GM23338 (cell line): Measurements from ENCODE around the gene C8A. TPM values are rescaled to one million over a fixed set of nuclear protein-coding genes. Genes with fewer than 3 reads are reported as not detected.

Experiments
- ATAC-seq: fragments of 200-7000 bp; cut with Tn5 transposase; 3 replicates; pipeline ENCODE4 v1.9.1; 2020
- DNase-seq: peaks from one replicate; pipeline ENCODE4 v3.0.0-alpha.2; 2015; ENCODE audit warnings: low spot score
- H2AFZ ChIP-seq: fragments of 200-600 bp; sonication (generic); 2 replicates; pipeline ENCODE4 v1.8.0; 2016; ENCODE audit warnings: antibody characterized with exemption, mild to moderate bottlenecking, moderate library complexity
- H3F3A ChIP-seq: fragments of 200-600 bp; sonication (generic); replicated peaks from 2 replicates; pipeline ENCODE4 v1.8.0; 2017; ENCODE audit warnings: antibody characterized with exemption, mixed run types, low read depth
- H3K27ac ChIP-seq: fragments of 200-600 bp; sonication (generic); 2 replicates; pipeline ENCODE4 v1.6.1; 2016; ENCODE audit warnings: low read depth
- H3K27me3 ChIP-seq: fragments of 200-600 bp; sonication (generic); 2 replicates; pipeline ENCODE4 v1.8.0; 2016; ENCODE audit warnings: mild to moderate bottlenecking, mixed run types, moderate library complexity; ENCODE audit not compliant: insufficient read depth
- H3K36me3 ChIP-seq: fragments of 200-600 bp; sonication (generic); 2 replicates; pipeline ENCODE4 v1.8.0; 2016; ENCODE audit warnings: mild to moderate bottlenecking; ENCODE audit not compliant: insufficient read depth
- H3K4me1 ChIP-seq: fragments of 200-600 bp; sonication (generic); 2 replicates; pipeline ENCODE4 v1.8.0; 2016; ENCODE audit warnings: mild to moderate bottlenecking, moderate library complexity; ENCODE audit not compliant: insufficient read depth
- H3K4me2 ChIP-seq: fragments of 200-600 bp; sonication (generic); 2 replicates; pipeline ENCODE4 v1.7.1; 2017; ENCODE audit warnings: mixed run types
- H3K4me3 ChIP-seq: fragments of 200-600 bp; sonication (generic); 2 replicates; pipeline ENCODE4 v1.6.1; 2016; ENCODE audit warnings: mixed run types
- H3K79me2 ChIP-seq: fragments of 200-600 bp; sonication (generic); replicated peaks from 2 replicates; pipeline ENCODE4 v1.8.0; 2017; ENCODE audit warnings: mild to moderate bottlenecking; ENCODE audit not compliant: insufficient read depth
- H3K9me2 ChIP-seq: fragments of 200-600 bp; sonication (generic); 2 replicates; pipeline ENCODE4 v1.8.0; 2017; ENCODE audit not compliant: insufficient read depth
- H4K20me1 ChIP-seq: fragments of 200-600 bp; sonication (generic); replicated peaks from 2 replicates; pipeline ENCODE4 v1.8.0; 2017; ENCODE audit warnings: mild to moderate bottlenecking; ENCODE audit not compliant: insufficient read depth
- H3K27ac Mint-ChIP-seq: 2 replicates; pipeline ENCODE4 v1.8.0; 2020; ENCODE audit warnings: inconsistent platforms, mild to moderate bottlenecking, moderate library complexity, mixed read lengths
- H3K27me3 Mint-ChIP-seq: 3 replicates; pipeline ENCODE4 v1.8.0; 2022; ENCODE audit warnings: low read depth, mild to moderate bottlenecking, moderate library complexity, mixed read lengths, inconsistent platforms; ENCODE audit not compliant: insufficient read depth, poor library complexity
- H3K36me3 Mint-ChIP-seq: 3 replicates; pipeline ENCODE4 v1.8.0; 2021; ENCODE audit warnings: low read depth, mild to moderate bottlenecking, inconsistent platforms, moderate library complexity, mixed read lengths
- H3K4me1 Mint-ChIP-seq: 3 replicates; pipeline ENCODE4 v1.8.0; 2020; ENCODE audit warnings: mild to moderate bottlenecking, inconsistent platforms, mixed read lengths
- H3K4me3 Mint-ChIP-seq: 3 replicates; pipeline ENCODE4 v1.8.0; 2021; ENCODE audit warnings: moderate library complexity, mild to moderate bottlenecking, inconsistent platforms, mixed read lengths
- H3K9me3 Mint-ChIP-seq: 3 replicates; pipeline ENCODE4 v1.8.0; 2020; ENCODE audit warnings: moderate library complexity, mild to moderate bottlenecking, inconsistent platforms, mixed read lengths
- CREB1 ChIP-seq: fragments of 250-450 bp; sonication (Bioruptor Pico); IDR thresholded peaks from 2 replicates; pipeline ENCODE4 v1.5.0; 2020; ENCODE audit warnings: low read depth, mild to moderate bottlenecking, moderate library complexity
- STAT1 ChIP-seq: IDR thresholded peaks from one replicate; pipeline ENCODE4 v1.6.1; 2016; ENCODE audit warnings: antibody characterized with exemption; ENCODE audit not compliant: unreplicated experiment
- polyA plus RNA-seq: library from polyadenylated mRNA; unstranded; fragments of >200 nt; fragmentation: Nextera tagmentation; extraction: Ambion mirVana; gene quantifications from 2 replicates; pipeline ENCODE4 v1.2.1, GENCODE V29; 2016
- total RNA-seq: library from RNA; depleted of rRNA; stranded (reverse); fragments of >200 nt; shearing (Covaris generic); gene quantifications from 2 replicates; pipeline ENCODE4 v1.2.3, GENCODE V29; 2014
- TF ChIP-seq, protein P1 (sequence below): IDR thresholded peaks from 2 replicates; pipeline ENCODE4 v1.6.1; 2016; ENCODE audit warnings: antibody characterized with exemption
- TF ChIP-seq, protein P2 (sequence below): fragments of 250-450 bp; sonication (Bioruptor Pico); IDR thresholded peaks from 2 replicates; pipeline ENCODE4 v1.5.0; 2020; ENCODE audit warnings: mild to moderate bottlenecking, moderate library complexity
- TF ChIP-seq, protein P3 (sequence below): IDR thresholded peaks from one replicate; pipeline ENCODE4 v1.6.1; 2018; ENCODE audit warnings: antibody characterized with exemption; ENCODE audit not compliant: unreplicated experiment

Gene C8A
- total and polyA plus RNA-seq, 2 experiments from 2014 or later = not detected

DNA sequence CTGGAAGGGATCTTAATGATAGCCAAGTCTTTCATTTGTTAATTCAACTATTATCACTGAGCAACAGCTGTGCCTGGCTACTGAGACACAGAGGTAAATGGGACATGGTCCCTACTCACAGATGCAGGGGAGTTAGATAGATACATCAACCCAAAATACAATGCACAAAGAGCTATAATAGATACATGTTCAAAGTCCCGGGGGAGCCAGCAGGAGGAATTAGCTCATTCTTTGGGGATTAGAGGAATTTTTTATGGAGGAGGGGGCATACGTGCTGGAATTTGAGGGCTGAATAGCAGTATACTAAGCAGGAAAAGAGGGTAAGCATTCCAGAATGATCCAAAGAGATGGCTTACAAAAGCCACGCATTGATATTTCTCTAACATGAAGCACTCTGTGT, 76.6 kb downstream of the C8A start (continued):
- TF ChIP-seq, protein P1, sequence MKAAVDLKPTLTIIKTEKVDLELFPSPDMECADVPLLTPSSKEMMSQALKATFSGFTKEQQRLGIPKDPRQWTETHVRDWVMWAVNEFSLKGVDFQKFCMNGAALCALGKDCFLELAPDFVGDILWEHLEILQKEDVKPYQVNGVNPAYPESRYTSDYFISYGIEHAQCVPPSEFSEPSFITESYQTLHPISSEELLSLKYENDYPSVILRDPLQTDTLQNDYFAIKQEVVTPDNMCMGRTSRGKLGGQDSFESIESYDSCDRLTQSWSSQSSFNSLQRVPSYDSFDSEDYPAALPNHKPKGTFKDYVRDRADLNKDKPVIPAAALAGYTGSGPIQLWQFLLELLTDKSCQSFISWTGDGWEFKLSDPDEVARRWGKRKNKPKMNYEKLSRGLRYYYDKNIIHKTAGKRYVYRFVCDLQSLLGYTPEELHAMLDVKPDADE = no peak
- TF ChIP-seq STAT1 = no peak

DNA sequence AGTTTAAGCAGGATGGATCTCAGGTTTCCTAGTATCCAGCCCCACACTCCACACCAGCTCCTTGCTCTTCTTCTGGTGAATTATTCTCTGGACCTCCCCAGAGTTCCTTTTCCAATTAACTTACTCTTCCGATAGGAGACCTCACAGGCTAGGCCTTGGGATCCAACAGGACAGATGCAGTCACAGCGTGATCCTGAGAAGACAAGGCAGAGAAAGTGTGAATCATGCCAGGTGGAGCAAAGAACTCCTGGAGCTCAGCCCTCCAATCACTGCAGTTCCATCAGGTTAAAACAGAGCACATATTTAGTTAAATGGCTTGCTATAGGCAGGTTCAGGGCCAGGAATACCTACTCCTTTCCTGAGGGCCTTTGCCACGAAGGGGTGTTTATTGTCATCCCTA, 77.1 kb downstream of the C8A start:
- H3F3A ChIP-seq = no peaks in the 10 kb centered on the region
- no peaks in the 10 kb centered on the region for H3K79me2 ChIP-seq
- H3K4me1 Mint-ChIP-seq = peaks cover 16% of the 10 kb centered on the region
- no peaks in the 10 kb centered on the region for H3K36me3 Mint-ChIP-seq
- TF ChIP-seq, protein P2, sequence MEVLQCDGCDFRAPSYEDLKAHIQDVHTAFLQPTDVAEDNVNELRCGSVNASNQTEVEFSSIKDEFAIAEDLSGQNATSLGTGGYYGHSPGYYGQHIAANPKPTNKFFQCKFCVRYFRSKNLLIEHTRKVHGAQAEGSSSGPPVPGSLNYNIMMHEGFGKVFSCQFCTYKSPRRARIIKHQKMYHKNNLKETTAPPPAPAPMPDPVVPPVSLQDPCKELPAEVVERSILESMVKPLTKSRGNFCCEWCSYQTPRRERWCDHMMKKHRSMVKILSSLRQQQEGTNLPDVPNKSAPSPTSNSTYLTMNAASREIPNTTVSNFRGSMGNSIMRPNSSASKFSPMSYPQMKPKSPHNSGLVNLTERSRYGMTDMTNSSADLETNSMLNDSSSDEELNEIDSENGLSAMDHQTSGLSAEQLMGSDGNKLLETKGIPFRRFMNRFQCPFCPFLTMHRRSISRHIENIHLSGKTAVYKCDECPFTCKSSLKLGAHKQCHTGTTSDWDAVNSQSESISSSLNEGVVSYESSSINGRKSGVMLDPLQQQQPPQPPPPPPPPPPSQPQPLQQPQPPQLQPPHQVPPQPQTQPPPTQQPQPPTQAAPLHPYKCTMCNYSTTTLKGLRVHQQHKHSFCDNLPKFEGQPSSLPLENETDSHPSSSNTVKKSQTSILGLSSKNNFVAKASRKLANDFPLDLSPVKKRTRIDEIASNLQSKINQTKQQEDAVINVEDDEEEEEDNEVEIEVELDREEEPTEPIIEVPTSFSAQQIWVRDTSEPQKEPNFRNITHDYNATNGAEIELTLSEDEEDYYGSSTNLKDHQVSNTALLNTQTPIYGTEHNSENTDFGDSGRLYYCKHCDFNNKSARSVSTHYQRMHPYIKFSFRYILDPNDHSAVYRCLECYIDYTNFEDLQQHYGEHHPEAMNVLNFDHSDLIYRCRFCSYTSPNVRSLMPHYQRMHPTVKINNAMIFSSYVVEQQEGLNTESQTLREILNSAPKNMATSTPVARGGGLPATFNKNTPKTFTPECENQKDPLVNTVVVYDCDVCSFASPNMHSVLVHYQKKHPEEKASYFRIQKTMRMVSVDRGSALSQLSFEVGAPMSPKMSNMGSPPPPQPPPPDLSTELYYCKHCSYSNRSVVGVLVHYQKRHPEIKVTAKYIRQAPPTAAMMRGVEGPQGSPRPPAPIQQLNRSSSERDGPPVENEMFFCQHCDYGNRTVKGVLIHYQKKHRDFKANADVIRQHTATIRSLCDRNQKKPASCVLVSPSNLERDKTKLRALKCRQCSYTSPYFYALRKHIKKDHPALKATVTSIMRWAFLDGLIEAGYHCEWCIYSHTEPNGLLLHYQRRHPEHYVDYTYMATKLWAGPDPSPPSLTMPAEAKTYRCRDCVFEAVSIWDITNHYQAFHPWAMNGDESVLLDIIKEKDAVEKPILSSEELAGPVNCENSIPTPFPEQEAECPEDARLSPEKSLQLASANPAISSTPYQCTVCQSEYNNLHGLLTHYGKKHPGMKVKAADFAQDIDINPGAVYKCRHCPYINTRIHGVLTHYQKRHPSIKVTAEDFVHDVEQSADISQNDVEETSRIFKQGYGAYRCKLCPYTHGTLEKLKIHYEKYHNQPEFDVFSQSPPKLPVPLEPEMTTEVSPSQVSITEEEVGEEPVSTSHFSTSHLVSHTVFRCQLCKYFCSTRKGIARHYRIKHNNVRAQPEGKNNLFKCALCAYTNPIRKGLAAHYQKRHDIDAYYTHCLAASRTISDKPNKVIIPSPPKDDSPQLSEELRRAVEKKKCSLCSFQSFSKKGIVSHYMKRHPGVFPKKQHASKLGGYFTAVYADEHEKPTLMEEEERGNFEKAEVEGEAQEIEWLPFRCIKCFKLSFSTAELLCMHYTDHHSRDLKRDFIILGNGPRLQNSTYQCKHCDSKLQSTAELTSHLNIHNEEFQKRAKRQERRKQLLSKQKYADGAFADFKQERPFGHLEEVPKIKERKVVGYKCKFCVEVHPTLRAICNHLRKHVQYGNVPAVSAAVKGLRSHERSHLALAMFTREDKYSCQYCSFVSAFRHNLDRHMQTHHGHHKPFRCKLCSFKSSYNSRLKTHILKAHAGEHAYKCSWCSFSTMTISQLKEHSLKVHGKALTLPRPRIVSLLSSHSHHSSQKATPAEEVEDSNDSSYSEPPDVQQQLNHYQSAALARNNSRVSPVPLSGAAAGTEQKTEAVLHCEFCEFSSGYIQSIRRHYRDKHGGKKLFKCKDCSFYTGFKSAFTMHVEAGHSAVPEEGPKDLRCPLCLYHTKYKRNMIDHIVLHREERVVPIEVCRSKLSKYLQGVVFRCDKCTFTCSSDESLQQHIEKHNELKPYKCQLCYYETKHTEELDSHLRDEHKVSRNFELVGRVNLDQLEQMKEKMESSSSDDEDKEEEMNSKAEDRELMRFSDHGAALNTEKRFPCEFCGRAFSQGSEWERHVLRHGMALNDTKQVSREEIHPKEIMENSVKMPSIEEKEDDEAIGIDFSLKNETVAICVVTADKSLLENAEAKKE = no peak
- TF ChIP-seq, protein P3, sequence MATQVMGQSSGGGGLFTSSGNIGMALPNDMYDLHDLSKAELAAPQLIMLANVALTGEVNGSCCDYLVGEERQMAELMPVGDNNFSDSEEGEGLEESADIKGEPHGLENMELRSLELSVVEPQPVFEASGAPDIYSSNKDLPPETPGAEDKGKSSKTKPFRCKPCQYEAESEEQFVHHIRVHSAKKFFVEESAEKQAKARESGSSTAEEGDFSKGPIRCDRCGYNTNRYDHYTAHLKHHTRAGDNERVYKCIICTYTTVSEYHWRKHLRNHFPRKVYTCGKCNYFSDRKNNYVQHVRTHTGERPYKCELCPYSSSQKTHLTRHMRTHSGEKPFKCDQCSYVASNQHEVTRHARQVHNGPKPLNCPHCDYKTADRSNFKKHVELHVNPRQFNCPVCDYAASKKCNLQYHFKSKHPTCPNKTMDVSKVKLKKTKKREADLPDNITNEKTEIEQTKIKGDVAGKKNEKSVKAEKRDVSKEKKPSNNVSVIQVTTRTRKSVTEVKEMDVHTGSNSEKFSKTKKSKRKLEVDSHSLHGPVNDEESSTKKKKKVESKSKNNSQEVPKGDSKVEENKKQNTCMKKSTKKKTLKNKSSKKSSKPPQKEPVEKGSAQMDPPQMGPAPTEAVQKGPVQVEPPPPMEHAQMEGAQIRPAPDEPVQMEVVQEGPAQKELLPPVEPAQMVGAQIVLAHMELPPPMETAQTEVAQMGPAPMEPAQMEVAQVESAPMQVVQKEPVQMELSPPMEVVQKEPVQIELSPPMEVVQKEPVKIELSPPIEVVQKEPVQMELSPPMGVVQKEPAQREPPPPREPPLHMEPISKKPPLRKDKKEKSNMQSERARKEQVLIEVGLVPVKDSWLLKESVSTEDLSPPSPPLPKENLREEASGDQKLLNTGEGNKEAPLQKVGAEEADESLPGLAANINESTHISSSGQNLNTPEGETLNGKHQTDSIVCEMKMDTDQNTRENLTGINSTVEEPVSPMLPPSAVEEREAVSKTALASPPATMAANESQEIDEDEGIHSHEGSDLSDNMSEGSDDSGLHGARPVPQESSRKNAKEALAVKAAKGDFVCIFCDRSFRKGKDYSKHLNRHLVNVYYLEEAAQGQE = no peak
- no peak for TF ChIP-seq CREB1 (CRISPR knock-in tag)
- H3K9me2 ChIP-seq = no peaks in the 10 kb centered on the region
- H3K4me3 ChIP-seq = no peak overlapping the region
- H4K20me1 ChIP-seq = no peaks in the 10 kb centered on the region
- peaks cover 15% of the 10 kb centered on the region for H3K4me1 ChIP-seq
- no peak overlapping the region for H3K4me2 ChIP-seq
- H3K27me3 Mint-ChIP-seq = no peaks in the 10 kb centered on the region
- H3K4me3 Mint-ChIP-seq = no peak overlapping the region
- DNase-seq (no peak), ATAC-seq (no peak)
- H3K27me3 ChIP-seq = no peaks in the 10 kb centered on the region
- H3K9me3 Mint-ChIP-seq = no peaks in the 10 kb centered on the region
- H3K27ac Mint-ChIP-seq = no peak overlapping the region
- H2AFZ ChIP-seq = no peak overlapping the region
- no peaks in the 10 kb centered on the region for H3K36me3 ChIP-seq
- no peak overlapping the region for H3K27ac ChIP-seq
